ENCODE data around the gene DOK3.

DNA sequence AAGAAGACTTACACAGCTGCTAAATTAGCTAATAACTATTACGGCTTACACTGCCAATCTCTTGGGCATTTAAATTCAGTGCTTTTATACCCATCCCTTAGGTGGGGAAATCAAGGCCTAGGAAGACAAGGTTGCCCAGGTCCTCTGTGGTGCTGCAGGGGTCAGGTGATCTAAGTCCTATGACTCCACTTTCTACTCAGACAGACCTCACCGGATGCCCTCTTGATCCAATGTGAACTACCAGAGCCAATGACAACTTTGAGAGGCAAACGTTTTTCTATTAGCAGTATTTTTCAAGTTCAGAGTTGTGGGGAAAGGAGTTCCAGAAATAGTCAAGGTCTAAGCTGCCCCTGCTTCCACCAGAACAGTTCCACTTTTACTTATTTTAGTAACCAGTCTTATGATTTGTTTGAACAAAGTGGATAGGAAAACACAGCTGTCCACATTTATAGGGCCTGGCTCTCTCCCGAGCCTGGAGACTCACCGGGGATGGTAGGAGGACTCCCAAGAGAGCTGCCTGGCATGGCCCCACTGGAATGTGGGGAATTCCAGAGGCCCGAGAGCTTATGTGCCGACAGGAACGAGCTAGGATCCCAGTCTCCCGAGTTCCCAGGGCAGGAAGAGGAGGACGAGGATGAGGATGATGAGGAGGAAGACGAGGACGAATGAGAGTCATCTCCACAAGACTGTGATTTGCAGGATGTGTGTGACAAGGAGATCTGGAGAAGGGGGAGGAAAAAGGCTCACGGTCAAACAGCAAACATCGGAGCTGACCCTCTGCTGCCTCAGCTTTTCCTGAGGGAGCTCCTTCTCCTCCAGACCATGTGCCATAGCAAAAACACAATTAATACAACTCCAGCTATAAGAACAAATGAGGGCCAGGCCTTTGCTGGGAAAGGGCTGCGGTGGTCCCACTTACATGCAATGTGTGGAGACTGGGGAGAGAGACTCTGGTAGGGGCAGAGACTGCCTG, 28.0 kb upstream of the DOK3 start:
- TF ChIP-seq CTCF (IDR thresholded peaks at IDR 0.05; ENCODE audit: insufficient read depth, low read length) (no peak), POLR2AphosphoS5 (IDR thresholded peaks at IDR 0.05; ENCODE audit: low read depth) (no peak), REST (IDR thresholded peaks at IDR 0.05; ENCODE audit: insufficient replicate concordance, low read depth) (no peak)
